ENCODE results near the gene SLC15A1.

SLC15A1 gene

GRCh38 chr13:98651744-98652143 is 100.7 kb downstream of the SLC15A1 start:
- H3K23ac ChIP-seq (ENCODE audit: low read length), result no peak overlapping the region
- H3K27me3 ChIP-seq (ENCODE audit: insufficient read depth, low read length, poor library complexity), result no peaks in the 10 kb centered on the region
- no peak overlapping the region for H2AK5ac ChIP-seq (ENCODE audit: low read length)
- no peak overlapping the region for H3K4me2 ChIP-seq (ENCODE audit: low read length)
- DNase-seq, result no peak
- no peaks in the 10 kb centered on the region for H3K79me1 ChIP-seq (ENCODE audit: low read length)
- H3K18ac ChIP-seq (ENCODE audit: low read length), result no peak overlapping the region
- no peaks in the 10 kb centered on the region for H3K79me2 ChIP-seq (ENCODE audit: control insufficient read depth, insufficient read depth, low read length)
- H2BK5ac ChIP-seq (ENCODE audit: low read length), result no peak overlapping the region
- H3K4me3 ChIP-seq (ENCODE audit: low read length), result no peak overlapping the region
- H3K4ac ChIP-seq (ENCODE audit: low read depth, low read length), result no peak overlapping the region
- no peak overlapping the region for H2BK15ac ChIP-seq (replicated peaks; ENCODE audit: low read depth)
- H4K5ac ChIP-seq (ENCODE audit: low read length), result no peak overlapping the region
- H3K9ac ChIP-seq (ENCODE audit: low read length), result no peak overlapping the region
- H3K4me1 ChIP-seq (ENCODE audit: control insufficient read depth, low read depth, low read length), result peaks cover 3% of the 10 kb centered on the region
- no CpG with 5 or more reads among the region's 6 CpGs for WGBS (ENCODE audit: extremely low coverage, insufficient coverage, low lambda C conversion rate)
- no peak overlapping the region for H3K56ac ChIP-seq (ENCODE audit: low read length)
- H3K27ac ChIP-seq (ENCODE audit: low read depth, low read length), result no peak overlapping the region
- H4K8ac ChIP-seq (ENCODE audit: low read depth, low read length), result no peak overlapping the region
- H3K36me3 ChIP-seq (ENCODE audit: control insufficient read depth, insufficient read depth, low read length), result no peaks in the 10 kb centered on the region
- H2BK120ac ChIP-seq (ENCODE audit: low read depth, low read length), result no peak overlapping the region

- Histone ChIP-seq H3K27ac (ENCODE audit: low read depth, low read length) (no peak overlapping the region), H2BK120ac (ENCODE audit: low read depth, low read length) (no peak overlapping the region), H3K18ac (ENCODE audit: low read length) (no peak overlapping the region), H3K23ac (ENCODE audit: low read length) (no peak overlapping the region), H4K8ac (ENCODE audit: low read depth, low read length) (no peak overlapping the region), H2AK5ac (ENCODE audit: low read length) (no peak overlapping the region), H3K36me3 (ENCODE audit: control insufficient read depth, insufficient read depth, low read length) (no peaks in the 10 kb centered on the region), H4K5ac (ENCODE audit: low read length) (no peak overlapping the region), H3K4me3 (ENCODE audit: low read length) (no peak overlapping the region), H3K27me3 (ENCODE audit: insufficient read depth, low read length, poor library complexity) (no peaks in the 10 kb centered on the region), H3K4me2 (ENCODE audit: low read length) (no peak overlapping the region), H3K4me1 (ENCODE audit: control insufficient read depth, low read depth, low read length) (peaks cover 3% of the 10 kb centered on the region), H2BK15ac (replicated peaks; ENCODE audit: low read depth) (no peak overlapping the region), H3K79me2 (ENCODE audit: control insufficient read depth, insufficient read depth, low read length) (no peaks in the 10 kb centered on the region), H3K56ac (ENCODE audit: low read length) (no peak overlapping the region), H3K4ac (ENCODE audit: low read depth, low read length) (no peak overlapping the region), H3K79me1 (ENCODE audit: low read length) (no peaks in the 10 kb centered on the region), H3K9ac (ENCODE audit: low read length) (no peak overlapping the region), H2BK5ac (ENCODE audit: low read length) (no peak overlapping the region)
- DNase-seq, result peak; percentile 45
- WGBS (ENCODE audit: extremely low coverage, insufficient coverage, low lambda C conversion rate), result no CpG with 5 or more reads among the region's 12 CpGs
These were observed 101.9 kb downstream of the SLC15A1 start for GRCh38 chr13:98650396-98651107.

DNA sequence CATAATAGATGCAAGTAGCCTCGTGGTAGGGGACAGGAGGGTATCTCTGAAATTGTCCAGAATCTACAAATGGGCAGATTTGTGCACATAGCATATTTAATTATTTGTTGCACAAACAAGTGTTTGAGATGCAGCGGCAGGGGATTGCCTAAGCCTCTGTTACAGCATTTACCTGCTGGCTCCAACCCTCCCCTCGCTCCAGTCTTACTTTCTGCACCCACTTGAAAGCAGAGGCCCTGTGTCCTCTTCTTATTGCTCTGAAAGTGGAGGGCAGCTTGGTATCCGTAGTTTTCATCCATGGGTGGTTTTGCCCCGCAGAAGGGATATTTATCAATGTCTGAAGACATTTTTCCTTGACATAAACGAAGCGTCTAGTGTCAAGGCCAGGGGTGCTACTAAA is 102.6 kb downstream of the SLC15A1 start:
- no peak for DNase-seq
- no peak overlapping the region for H3K4me3 ChIP-seq (ENCODE audit: low read length)
- no peak overlapping the region for H4K8ac ChIP-seq (ENCODE audit: low read depth, low read length)
- H2BK5ac ChIP-seq (ENCODE audit: low read length), result no peak overlapping the region
- H3K9ac ChIP-seq (ENCODE audit: low read length), result no peak overlapping the region
- H3K23ac ChIP-seq (ENCODE audit: low read length), result no peak overlapping the region
- no peak overlapping the region for H4K5ac ChIP-seq (ENCODE audit: low read length)
- no peak overlapping the region for H3K18ac ChIP-seq (ENCODE audit: low read length)
- no peaks in the 10 kb centered on the region for H3K79me2 ChIP-seq (ENCODE audit: control insufficient read depth, insufficient read depth, low read length)
- H3K79me1 ChIP-seq (ENCODE audit: low read length), result no peaks in the 10 kb centered on the region
- H3K36me3 ChIP-seq (ENCODE audit: control insufficient read depth, insufficient read depth, low read length), result no peaks in the 10 kb centered on the region
- no peak overlapping the region for H2BK15ac ChIP-seq (replicated peaks; ENCODE audit: low read depth)
- H3K27ac ChIP-seq (ENCODE audit: low read depth, low read length), result no peak overlapping the region
- H2AK5ac ChIP-seq (ENCODE audit: low read length), result no peak overlapping the region
- H3K27me3 ChIP-seq (ENCODE audit: insufficient read depth, low read length, poor library complexity), result no peaks in the 10 kb centered on the region
- no peak overlapping the region for H3K4ac ChIP-seq (ENCODE audit: low read depth, low read length)
- WGBS (ENCODE audit: extremely low coverage, insufficient coverage, low lambda C conversion rate), result no CpG with 5 or more reads among the region's 7 CpGs
- H3K4me2 ChIP-seq (ENCODE audit: low read length), result no peak overlapping the region
- no peak overlapping the region for H3K56ac ChIP-seq (ENCODE audit: low read length)
- H2BK120ac ChIP-seq (ENCODE audit: low read depth, low read length), result no peak overlapping the region
- H3K4me1 ChIP-seq (ENCODE audit: control insufficient read depth, low read depth, low read length), result peaks cover 3% of the 10 kb centered on the region

DNA sequence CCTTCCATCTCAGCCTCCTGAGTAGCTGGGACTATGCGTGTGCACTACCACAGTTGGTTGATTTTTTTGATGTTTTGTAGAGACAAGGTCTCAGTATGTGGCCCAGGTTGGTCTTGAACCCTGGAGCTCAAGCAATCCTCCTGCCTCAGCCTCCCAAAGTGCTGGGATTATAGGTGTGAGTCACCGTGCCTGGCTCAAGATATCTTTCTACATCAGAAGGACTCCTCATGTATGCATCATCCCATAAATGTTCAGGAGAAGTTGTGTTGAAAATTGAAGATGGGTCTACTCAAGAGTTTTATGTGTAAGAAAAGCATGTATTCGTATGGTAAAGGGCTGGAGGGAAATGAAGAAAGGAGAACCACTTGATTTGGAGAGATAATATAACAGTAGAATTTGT is 103.8 kb downstream of the SLC15A1 start:
- no peak overlapping the region for H2BK120ac ChIP-seq (ENCODE audit: low read depth, low read length)
- H2BK5ac ChIP-seq (ENCODE audit: low read length), result no peak overlapping the region
- no peak overlapping the region for H3K56ac ChIP-seq (ENCODE audit: low read length)
- no peak for DNase-seq
- no peaks in the 10 kb centered on the region for H3K79me2 ChIP-seq (ENCODE audit: control insufficient read depth, insufficient read depth, low read length)
- H3K36me3 ChIP-seq (ENCODE audit: control insufficient read depth, insufficient read depth, low read length), result no peaks in the 10 kb centered on the region
- H2AK5ac ChIP-seq (ENCODE audit: low read length), result no peak overlapping the region
- H3K23ac ChIP-seq (ENCODE audit: low read length), result no peak overlapping the region
- no peak overlapping the region for H3K4ac ChIP-seq (ENCODE audit: low read depth, low read length)
- H3K79me1 ChIP-seq (ENCODE audit: low read length), result no peaks in the 10 kb centered on the region
- no peak overlapping the region for H3K27ac ChIP-seq (ENCODE audit: low read depth, low read length)
- no peak overlapping the region for H3K4me3 ChIP-seq (ENCODE audit: low read length)
- H3K4me1 ChIP-seq (ENCODE audit: control insufficient read depth, low read depth, low read length), result peaks cover 3% of the 10 kb centered on the region
- no CpG with 5 or more reads among the region's 3 CpGs for WGBS (ENCODE audit: extremely low coverage, insufficient coverage, low lambda C conversion rate)
- H3K18ac ChIP-seq (ENCODE audit: low read length), result no peak overlapping the region
- H3K9ac ChIP-seq (ENCODE audit: low read length), result no peak overlapping the region
- H3K4me2 ChIP-seq (ENCODE audit: low read length), result no peak overlapping the region
- H4K8ac ChIP-seq (ENCODE audit: low read depth, low read length), result no peak overlapping the region
- no peaks in the 10 kb centered on the region for H3K27me3 ChIP-seq (ENCODE audit: insufficient read depth, low read length, poor library complexity)
- H2BK15ac ChIP-seq (replicated peaks; ENCODE audit: low read depth), result no peak overlapping the region
- no peak overlapping the region for H4K5ac ChIP-seq (ENCODE audit: low read length)

- H3K56ac ChIP-seq (ENCODE audit: low read length), result no peak overlapping the region
- H3K4ac ChIP-seq (ENCODE audit: low read depth, low read length), result no peak overlapping the region
- no peak overlapping the region for H4K8ac ChIP-seq (ENCODE audit: low read depth, low read length)
- H3K36me3 ChIP-seq (ENCODE audit: control insufficient read depth, insufficient read depth, low read length), result no peaks in the 10 kb centered on the region
- no peaks in the 10 kb centered on the region for H3K79me1 ChIP-seq (ENCODE audit: low read length)
- no peak overlapping the region for H3K23ac ChIP-seq (ENCODE audit: low read length)
- no peak for DNase-seq
- H4K5ac ChIP-seq (ENCODE audit: low read length), result no peak overlapping the region
- no peaks in the 10 kb centered on the region for H3K79me2 ChIP-seq (ENCODE audit: control insufficient read depth, insufficient read depth, low read length)
- no peak overlapping the region for H3K27ac ChIP-seq (ENCODE audit: low read depth, low read length)
- H3K4me1 ChIP-seq (ENCODE audit: control insufficient read depth, low read depth, low read length), result peaks cover 3% of the 10 kb centered on the region
- H2BK15ac ChIP-seq (replicated peaks; ENCODE audit: low read depth), result no peak overlapping the region
- H2BK120ac ChIP-seq (ENCODE audit: low read depth, low read length), result no peak overlapping the region
- no peak overlapping the region for H2BK5ac ChIP-seq (ENCODE audit: low read length)
- H3K4me2 ChIP-seq (ENCODE audit: low read length), result no peak overlapping the region
- no peak overlapping the region for H3K4me3 ChIP-seq (ENCODE audit: low read length)
- WGBS (ENCODE audit: extremely low coverage, insufficient coverage, low lambda C conversion rate), result no CpG with 5 or more reads among the region's 2 CpGs
- H3K27me3 ChIP-seq (ENCODE audit: insufficient read depth, low read length, poor library complexity), result no peaks in the 10 kb centered on the region
- no peak overlapping the region for H3K9ac ChIP-seq (ENCODE audit: low read length)
- H3K18ac ChIP-seq (ENCODE audit: low read length), result no peak overlapping the region
- no peak overlapping the region for H2AK5ac ChIP-seq (ENCODE audit: low read length)
These were observed 104.3 kb downstream of the SLC15A1 start for GRCh38 chr13:98648141-98648540.

GRCh38 chr13:98647121-98647520 is 105.4 kb downstream of the SLC15A1 start:
- no peak overlapping the region for H3K4me2 ChIP-seq (ENCODE audit: low read length)
- no peak overlapping the region for H3K27ac ChIP-seq (ENCODE audit: low read depth, low read length)
- H2BK5ac ChIP-seq (ENCODE audit: low read length), result no peak overlapping the region
- H3K79me2 ChIP-seq (ENCODE audit: control insufficient read depth, insufficient read depth, low read length), result no peaks in the 10 kb centered on the region
- no CpG with 5 or more reads among the region's 2 CpGs for WGBS (ENCODE audit: extremely low coverage, insufficient coverage, low lambda C conversion rate)
- H3K4me3 ChIP-seq (ENCODE audit: low read length), result no peak overlapping the region
- H3K4ac ChIP-seq (ENCODE audit: low read depth, low read length), result no peak overlapping the region
- H4K5ac ChIP-seq (ENCODE audit: low read length), result no peak overlapping the region
- H2BK15ac ChIP-seq (replicated peaks; ENCODE audit: low read depth), result no peak overlapping the region
- H3K27me3 ChIP-seq (ENCODE audit: insufficient read depth, low read length, poor library complexity), result no peaks in the 10 kb centered on the region
- no peaks in the 10 kb centered on the region for H3K36me3 ChIP-seq (ENCODE audit: control insufficient read depth, insufficient read depth, low read length)
- no peak overlapping the region for H2AK5ac ChIP-seq (ENCODE audit: low read length)
- no peak overlapping the region for H2BK120ac ChIP-seq (ENCODE audit: low read depth, low read length)
- peaks cover 3% of the 10 kb centered on the region for H3K4me1 ChIP-seq (ENCODE audit: control insufficient read depth, low read depth, low read length)
- H4K8ac ChIP-seq (ENCODE audit: low read depth, low read length), result no peak overlapping the region
- no peak overlapping the region for H3K18ac ChIP-seq (ENCODE audit: low read length)
- no peak for DNase-seq
- H3K79me1 ChIP-seq (ENCODE audit: low read length), result no peaks in the 10 kb centered on the region
- H3K23ac ChIP-seq (ENCODE audit: low read length), result no peak overlapping the region
- no peak overlapping the region for H3K9ac ChIP-seq (ENCODE audit: low read length)
- no peak overlapping the region for H3K56ac ChIP-seq (ENCODE audit: low read length)
